HG03139 (cell line): ENCODE measurements around the gene GLDN.
A peak's percentile ranks its signal among the peaks of the same experiment; 100 is the strongest.

Experiments
- ATAC-seq: cut with Tn5 transposase; IDR thresholded peaks from one replicate; pipeline ENCODE4 v1.9.1; 2021; ENCODE audit not compliant: unreplicated experiment

Gene GLDN

DNA sequence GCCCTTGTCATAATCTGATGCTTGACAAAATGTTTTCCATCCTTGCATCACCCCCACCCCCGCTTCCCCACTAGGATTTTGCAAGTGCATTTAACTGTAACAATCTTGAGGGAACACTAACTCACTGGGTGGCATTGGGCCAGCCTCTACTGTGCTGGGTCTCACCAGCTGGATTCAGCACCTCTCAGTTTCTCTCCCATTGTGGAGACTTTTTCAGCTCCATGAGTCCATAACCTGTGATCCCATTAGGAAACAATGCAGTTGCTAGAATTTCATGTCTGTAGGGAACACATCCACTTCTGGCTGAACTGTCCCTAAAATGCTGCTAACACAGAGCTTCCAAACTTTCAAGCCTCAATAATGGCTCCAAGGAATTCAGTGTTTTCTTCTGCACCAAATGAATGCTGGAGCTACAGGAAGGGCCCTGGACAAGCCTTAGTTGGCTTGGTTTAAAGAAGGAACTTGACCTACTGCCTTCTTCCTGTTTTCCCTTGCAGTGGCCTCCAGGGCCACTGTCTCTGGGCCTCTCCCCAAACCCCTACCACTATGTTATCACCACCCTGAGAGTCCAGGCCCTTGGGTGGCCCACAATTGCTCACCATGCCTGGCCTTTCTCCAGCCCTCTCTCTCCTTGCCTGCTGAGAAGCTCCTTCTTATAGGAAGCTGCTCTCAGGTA lies 18.7 kb upstream of the GLDN start:
- no peak for ATAC-seq

DNA sequence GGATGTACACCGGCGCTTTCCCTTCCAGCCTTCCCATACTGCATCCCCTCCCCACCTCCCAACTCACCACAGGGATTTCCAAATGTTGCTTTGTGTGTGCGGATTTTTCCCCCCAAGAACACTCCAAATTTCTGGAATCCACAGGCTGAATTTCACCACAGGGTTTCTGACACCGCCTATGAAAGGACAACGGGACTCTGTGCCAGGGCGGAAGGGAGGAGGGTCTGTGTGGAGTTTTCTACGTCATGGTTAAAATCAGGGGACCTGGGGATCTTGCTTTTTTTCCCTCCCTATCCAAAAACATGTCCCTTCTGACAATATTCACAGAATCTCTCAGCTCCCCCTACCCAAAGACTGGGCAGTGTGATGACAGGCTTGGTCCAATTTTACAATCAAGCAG lies 17.7 kb upstream of the GLDN start:
- no peak for ATAC-seq

DNA sequence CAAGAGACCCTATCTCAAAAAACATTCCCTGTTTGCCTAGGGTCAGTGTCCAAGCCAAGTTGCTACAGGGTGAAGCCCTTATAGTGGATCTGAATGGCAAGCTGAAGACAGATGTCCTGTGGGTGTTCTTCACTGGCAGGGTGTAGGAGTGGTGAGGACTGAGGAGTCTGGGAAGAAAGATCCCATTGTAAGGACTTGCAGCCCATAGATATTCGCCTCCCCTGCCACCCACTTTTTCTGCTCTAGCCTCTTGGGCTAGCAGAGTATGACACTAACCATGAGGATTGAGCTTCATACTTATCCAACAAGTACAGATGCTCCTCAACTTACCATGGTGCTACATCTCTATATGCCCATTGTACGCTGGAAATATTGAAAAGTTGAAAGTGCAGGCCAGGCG lies 16.3 kb upstream of the GLDN start:
- ATAC-seq = no peak

DNA sequence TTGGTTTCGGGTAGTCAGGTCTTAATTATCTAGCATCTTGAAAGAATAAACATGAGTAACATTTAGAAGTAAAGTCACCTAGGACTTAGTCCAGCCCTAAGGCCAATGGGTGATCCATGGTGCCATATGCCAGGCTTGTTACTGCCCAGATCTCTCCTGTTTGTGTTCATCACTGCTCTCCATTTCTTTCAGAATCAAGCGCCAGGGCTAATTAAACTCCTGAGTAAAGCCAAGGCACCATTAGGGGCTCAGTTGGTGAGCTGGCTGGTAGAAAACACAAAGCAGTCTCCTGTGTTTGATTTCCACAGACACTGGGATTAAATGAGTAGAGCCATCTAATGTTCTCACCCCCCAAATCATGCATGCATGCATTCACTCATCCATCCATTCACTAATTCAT lies 14.4 kb upstream of the GLDN start:
- ATAC-seq = no peak

DNA sequence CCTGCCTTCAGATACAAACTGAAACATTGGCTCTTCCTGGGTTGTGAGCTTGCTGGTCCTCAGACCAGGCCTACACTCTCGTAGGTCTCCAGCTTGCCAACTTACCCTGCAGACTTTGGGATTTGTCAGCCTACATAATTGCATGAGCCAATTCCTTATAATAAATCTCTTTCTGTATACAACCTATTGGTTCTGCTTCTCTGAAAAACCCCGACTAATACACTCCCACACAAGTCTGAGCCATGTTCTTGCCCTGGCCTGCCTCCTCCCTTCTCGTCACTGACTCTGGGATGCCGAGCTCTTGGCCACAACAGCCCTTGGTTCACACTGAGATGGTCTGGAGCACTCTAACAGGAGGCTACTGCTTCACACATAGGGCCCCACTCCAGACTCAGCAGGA lies 12.5 kb upstream of the GLDN start:
- no peak for ATAC-seq

DNA sequence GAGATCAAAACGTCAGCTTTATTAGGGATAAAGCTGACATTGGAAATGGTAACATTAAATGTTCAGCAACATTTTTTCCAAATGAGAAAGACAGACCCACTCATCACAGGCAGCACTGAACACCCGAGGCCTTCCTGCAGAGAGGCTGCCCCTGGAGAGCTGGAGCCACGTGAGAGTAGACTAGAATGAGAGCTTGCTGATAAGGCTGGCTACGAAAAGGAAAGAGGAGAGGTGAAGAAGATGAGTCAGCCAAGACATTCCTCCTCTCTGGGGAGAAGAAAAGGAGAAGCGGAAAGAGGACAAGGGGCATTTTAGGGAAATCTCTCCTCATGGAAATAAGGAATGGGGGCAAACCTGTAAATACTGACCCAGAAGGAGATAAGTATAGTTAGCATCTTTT lies 10.3 kb upstream of the GLDN start:
- ATAC-seq = no peak

DNA sequence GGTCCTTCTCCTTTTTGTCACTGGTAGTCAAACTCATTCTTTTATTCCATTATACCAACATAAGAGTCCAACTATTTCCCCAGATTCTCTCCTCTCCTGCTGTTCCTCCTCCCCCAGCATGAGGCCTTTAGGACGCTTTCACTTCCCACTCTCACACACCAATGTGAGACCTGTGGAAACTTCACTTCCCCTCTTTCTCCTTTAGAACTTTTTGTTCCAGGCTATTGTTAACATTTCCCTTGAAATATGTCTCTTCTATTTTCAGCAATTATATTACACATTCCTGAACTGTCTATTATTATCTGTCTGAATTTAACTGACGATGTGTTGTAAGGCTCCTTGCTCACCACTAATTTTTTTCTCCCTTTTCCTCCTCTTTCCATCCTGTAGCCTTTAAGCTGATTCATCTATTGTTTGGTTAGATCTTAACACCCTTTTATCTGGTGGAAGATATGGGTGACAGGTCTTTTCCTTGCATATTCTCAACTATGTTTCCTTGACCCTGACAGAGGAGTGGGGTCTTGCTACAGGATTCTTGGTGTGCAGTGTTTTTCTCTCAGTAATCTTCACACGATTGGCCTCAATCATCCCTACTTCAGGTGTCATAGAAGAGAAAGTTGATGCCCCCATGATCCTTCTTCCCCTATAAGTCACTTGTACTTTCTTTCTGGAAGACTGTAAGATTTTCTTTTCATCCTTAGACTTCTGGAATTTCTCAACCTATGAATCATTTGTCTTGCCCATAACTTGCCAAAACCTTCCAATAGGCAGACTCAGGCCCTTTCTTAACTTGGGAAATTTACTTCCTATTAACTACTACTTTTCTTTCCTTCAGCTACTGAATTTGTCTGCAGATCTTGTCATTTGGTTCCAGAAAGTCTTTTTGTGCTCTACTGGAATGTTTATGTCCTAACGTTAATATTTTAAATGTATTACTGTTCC lies 9.0 kb upstream of the GLDN start:
- no peak for ATAC-seq

DNA sequence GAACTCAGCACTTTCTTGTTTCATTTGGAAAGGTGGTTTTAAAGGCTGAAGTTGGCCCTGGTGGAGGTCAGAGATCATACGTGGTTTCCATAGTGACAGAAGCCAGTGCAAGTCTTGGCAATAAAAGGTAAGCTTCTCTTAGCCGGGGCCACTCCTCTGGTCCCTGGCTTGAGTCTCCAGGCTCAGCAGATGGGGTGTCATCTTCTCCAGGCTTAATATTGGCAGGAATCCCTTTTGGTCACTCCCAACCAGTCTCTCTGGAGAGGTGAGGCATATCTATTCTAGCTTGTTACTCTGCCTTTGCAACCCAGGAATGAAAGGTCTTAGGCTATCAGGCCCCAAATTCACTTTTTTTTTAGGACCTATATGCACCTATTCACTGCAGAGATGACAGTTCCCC lies 7.9 kb upstream of the GLDN start:
- no peak for ATAC-seq

DNA sequence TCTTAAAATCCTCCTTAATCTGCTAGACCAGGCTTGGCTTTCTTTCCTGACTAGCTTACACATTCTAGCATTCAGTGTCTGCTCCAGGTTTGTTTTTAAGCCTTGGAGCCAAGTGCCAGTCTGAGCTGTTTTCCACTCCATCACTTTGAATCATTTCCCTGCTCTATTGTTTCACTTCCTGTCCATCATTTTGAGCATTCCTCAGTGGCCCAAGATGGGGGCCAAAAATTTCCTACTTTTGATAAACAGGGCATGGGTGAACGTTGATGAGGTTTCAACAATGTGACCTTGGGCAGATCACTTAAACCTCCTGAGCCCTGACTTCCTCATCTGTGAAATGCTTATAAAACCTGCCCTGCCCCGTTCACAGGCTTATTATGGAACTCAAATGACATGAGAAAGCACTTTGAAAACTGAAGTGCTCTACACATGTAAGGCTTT lies 7.4 kb upstream of the GLDN start:
- no peak for ATAC-seq

DNA sequence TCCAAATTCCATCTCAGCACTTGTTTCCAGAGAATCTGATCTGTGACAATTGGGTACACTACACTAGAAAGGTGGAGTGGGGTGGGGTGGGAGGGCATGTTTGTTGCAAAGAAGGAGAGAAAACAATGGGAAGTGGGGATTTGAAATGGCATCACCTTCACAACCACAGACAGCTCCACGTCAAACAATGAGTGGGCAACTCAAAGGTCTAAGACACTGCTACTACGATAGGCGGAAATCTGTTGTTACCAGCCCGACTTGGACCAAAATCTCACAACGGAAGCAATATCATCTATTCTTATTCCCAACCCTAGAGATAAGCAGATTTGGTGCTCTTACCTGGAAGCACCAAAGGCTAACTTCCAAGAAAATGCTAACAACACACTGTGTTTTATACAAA lies 6.4 kb upstream of the GLDN start:
- no peak for ATAC-seq

DNA sequence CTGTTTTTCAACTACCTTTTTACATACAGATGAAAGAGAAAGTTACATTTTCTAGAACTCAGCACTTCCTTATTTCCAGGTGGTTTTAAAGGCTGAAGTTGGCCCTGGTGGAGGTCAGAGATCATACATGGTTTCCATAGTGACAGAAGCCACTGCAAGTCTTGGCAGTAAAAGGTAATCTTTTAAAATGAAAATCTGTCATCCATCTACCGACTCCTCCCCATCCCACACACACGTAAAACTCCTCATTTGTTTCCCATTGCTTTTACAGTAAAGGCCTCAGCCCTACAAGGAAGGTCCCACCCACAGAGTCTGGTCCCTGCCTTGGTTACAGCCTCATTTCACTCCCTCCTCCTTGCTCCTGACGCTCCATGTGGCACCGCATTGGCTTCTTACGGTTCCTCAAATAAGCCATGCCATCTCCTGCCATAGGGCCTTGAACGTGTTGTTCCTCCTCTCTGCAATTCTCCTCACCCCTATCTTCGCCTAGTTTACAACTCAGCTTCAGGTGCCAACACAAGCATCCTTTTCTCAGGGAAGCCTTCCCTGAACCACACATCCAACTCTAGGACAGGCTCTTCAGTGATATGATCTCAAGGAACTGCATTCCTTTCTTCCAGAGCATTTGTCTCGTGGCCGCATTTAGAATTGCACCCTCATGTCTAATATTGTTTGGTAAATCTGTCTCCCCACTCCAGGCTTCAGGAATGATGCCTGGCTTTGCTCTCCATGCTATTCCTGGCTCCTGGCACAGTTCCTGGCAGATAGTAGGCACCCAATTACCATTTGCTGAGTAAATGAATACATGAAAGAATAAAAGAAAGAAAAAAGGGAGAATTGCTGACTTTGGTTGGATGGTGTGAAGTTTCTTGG lies 5.7 kb upstream of the GLDN start:
- no peak for ATAC-seq

DNA sequence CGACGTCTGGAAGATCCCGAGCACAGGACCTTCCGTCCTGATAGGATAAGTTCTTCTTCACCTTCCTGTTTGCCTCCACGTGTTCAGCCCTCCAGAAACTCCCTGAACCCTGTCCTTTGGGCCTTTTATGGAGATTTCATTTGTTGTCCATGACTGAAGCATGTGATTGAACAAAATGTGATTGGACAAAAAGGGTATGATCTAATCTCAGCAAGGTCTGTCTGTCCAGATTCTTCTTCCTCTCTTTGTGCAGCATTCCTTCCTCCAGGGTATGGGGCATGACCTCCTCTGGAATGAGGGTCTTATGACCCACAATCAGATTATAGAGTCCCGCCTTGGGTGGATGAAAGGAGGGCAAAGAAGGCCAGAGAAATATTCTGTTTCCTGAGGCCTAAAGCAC lies 3.0 kb upstream of the GLDN start, which contains the start of gene CYP19A1:
Gene CYP19A1, minus strand, starts transcription at position 101 of the 400 bp plus-strand sequence. CDS start 95,684 bp downstream, outside the sequence.
- ATAC-seq = no peak

DNA sequence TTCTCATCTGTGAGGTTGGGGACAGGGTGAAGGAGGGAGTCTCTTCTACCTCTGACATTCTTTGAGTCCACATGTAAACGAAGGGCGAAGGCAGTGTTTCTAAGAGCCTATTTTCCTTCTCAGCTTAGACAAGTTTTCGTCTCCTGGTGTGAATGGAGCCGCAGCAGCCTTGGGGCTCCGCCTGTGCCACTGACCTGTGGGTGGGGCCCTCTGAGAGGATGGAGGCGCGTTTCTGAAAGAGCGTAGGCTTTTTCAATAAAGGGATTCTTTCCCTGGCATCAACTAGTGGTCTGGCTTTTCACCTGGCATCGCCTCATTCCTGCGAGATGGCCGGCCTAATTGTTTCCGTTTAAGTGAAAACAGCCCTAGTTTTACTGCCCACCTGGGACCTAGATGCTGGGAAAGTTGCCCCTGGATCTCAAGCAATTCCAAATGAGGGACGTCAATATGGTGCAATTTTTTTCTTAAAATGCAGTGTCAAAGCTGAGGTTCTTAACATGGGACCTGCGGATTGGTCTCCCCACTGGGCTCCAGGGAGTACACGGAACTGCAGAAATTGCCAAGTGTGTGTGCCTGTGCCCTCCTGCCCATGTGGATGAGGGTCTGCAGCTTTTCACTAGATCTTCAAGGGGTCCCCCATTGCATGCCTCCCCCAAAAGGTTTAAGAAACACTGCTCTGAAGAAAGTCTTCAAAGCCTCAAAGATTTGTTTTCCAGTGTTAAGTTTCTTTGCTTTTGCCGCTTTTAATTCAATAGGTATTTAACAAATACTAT lies 958 bp downstream of the GLDN start:
- ATAC-seq = no peak

DNA sequence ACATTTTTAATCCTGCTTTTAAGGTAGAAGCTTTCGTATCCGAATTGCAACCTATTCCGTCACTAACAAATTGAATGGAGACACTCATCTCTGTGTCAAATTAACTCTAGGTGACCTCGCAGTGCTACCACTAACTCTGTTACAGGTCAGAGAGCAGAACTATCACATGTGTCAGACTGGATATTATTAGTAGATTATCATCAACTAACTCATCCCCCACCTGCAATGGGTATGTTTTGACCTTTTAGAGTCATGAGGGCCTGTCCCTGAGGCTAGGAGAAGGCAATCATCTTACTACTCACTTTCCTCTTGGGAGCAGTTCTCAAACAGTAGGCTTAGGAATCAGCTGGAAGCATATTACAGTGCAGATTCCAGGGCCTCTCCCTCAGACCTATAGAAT lies 2.0 kb downstream of the GLDN start:
- ATAC-seq = no peak

DNA sequence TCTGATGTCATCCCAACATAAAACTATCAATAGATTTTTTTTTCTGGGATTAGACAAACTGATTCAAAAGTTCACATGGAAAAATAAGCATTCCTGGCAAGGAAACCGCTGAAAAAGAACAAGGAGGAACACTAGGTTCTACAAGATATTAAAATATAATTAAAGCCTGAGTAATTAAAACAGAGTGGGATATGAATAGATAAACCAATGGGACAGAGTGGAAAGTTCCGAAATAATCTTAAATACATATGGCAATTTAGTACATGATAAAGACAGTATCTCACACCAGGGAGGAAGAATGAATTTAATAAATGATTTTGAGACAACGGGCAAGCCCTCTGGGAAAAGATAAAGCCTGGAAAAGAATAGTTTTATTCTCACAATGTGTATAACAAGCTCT lies 4.7 kb downstream of the GLDN start:
- no peak for ATAC-seq

DNA sequence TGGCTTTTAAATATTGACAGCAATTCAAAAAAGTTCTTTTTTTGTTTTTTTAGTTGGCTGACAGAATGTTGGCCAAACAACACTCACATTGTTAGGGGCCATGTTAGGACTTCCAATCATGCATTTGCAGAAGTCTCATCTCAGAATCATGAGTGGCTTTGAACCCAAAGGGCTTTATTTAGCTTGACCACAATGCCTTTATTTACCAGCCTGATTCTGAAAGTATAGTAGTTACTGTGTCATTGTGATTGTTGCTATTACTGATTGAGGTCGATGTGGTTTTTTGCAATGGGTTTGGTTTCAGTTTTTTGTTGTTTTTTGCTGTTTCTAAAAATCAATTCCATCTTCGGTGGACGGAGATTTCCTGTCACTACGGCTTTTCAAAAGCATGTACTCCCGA lies 7.2 kb downstream of the GLDN start:
- peak; percentile 81 for ATAC-seq

DNA sequence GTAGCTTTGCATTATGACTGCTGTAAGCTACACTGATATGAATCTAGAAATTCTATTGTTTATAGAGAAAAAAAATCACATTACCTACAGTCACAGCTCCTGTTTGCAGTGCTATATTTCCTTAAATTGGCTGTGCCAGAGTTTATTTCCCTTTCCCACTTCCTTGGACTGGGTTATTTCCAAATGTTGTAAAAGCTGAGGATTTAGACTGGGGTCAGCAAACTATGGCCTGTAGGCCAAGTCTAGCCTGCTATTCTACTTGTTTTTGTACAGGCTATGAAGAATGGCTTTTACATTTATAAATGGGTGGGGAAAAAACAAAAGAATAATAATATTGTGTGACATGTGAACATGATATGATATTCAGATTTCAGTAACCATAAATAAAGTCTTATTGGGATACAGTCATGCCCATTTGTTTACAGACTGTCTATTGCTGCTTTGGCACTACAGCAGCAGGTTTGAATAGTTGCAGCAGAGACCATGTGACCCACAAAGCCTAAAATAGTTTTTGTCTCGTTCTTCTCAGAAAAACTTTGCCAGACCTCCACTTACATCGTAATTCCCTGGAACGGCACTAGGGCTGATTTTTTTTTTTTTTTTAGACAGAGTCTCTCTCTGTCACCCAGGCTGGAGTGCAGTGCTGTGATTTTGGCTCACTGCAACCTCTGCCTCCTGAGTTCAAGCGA lies 7.8 kb downstream of the GLDN start:
- ATAC-seq = no peak

DNA sequence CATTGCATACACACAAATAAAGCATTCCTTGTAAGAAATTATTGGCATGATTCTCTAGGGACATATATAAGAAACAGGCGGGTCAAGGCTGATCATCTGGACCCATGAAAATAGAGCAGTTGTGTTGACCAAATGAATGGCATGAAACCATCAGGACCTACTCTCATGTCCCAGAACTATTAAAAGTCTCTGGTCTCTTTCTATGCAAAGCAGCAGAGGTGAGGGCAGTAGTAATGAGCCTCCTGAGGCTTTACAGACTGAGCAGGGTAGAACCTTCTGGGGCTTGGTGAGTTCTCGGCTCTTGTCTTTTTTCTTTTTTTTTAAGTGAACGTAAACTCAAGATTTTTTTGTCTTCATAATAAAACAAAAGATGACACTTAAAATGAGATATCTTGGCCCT lies 9.3 kb downstream of the GLDN start:
- no peak for ATAC-seq

DNA sequence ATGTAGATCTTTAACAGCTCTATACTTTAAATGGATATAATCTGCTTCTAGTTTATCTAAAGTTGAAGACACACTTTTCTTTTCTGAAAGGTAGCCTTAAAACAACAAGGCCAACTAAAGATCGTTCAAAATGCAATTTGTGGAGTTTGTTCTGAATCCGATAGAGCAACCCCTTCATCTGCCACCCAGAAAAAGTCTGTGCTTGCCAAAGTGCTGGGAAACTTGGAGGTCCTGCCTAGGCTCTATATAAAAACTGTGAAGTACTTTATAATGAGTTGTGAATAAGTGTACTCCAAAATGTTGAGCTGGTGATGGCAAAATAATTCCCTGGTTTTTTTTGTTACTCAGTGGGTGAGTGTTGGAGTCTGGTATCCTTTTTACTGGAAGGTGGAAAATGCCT lies 12.5 kb downstream of the GLDN start:
- no peak for ATAC-seq

DNA sequence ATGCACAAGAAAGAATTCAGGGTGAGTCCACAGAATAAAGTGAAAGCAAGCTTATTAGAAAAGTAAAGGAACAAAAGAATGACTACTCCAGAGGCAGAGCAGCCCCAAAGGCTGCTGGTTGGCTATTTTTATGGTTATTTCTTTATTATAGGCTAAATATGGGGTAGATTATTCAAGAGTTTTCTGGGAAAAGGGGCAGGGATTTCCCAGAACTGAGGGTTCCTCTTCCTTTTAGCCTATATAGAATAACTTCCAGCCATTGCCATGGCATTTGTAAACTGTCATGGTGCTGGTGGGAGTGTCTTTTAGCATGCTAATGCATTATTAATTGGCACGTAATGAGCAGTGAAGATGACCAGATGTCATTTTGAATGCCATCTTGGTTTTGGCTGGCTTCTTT lies 13.6 kb downstream of the GLDN start:
- ATAC-seq = no peak
